Ectodermal cell (in vitro differentiated cells): Measurements from ENCODE around the gene NELFE. TPM values are rescaled to one million over a fixed set of nuclear protein-coding genes. Genes with fewer than 3 reads are reported as not detected.
"Not testable (repeated sequence)": the region's sequence is repeated elsewhere in the genome, so short reads cannot be mapped to it uniquely, and the experiment has no call there.

Experiments
- H3K27ac ChIP-seq: 2 replicates; pipeline ENCODE4 v1.7.0; 2013; ENCODE audit warnings: mild to moderate bottlenecking, low read depth, low read length; ENCODE audit not compliant: insufficient read depth, poor library complexity, severe bottlenecking
- H3K27me3 ChIP-seq: 2 replicates; pipeline ENCODE4 v1.7.0; 2013; ENCODE audit warnings: mild to moderate bottlenecking, low read length; ENCODE audit not compliant: insufficient read depth, control insufficient read depth, poor library complexity, severe bottlenecking
- H3K36me3 ChIP-seq: one replicate; pipeline ENCODE4 v1.7.0; 2013; ENCODE audit warnings: low read length; ENCODE audit not compliant: control insufficient read depth, insufficient read depth
- H3K4me1 ChIP-seq: one replicate; pipeline ENCODE4 v1.7.0; 2013; ENCODE audit warnings: low read length; ENCODE audit not compliant: control insufficient read depth, insufficient read depth
- H3K4me3 ChIP-seq: 2 replicates; pipeline ENCODE4 v1.7.0; 2013; ENCODE audit warnings: low read depth, low read length, control low read depth; ENCODE audit not compliant: insufficient read depth
- H3K9me3 ChIP-seq: 2 replicates; pipeline ENCODE4 v1.7.0; 2013; ENCODE audit warnings: mild to moderate bottlenecking, low read length, moderate library complexity; ENCODE audit not compliant: control insufficient read depth
- WGBS, 2 experiments: methylation state at CpG; one replicate each; pipeline ENCODE4 v1.1.7; 2013; ENCODE audit warnings: missing lambda C conversion rate in 2 of 2; 5-methylcytosine and 5-hydroxymethylcytosine counted together
- polyA plus RNA-seq, 4 experiments: library from polyadenylated mRNA; stranded (reverse); fragments of 50-300 nt; gene quantifications; one replicate each; pipeline ENCODE4 v1.2.3, GENCODE V29; 2013

The NELFE gene, protein sequence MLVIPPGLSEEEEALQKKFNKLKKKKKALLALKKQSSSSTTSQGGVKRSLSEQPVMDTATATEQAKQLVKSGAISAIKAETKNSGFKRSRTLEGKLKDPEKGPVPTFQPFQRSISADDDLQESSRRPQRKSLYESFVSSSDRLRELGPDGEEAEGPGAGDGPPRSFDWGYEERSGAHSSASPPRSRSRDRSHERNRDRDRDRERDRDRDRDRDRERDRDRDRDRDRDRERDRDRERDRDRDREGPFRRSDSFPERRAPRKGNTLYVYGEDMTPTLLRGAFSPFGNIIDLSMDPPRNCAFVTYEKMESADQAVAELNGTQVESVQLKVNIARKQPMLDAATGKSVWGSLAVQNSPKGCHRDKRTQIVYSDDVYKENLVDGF
- polyA plus RNA-seq (2013, experiment 1 of 4) = 81.4 TPM
- polyA plus RNA-seq (2013, experiment 2 of 4) = 93.8 TPM
- polyA plus RNA-seq (2013, experiment 3 of 4) = 84.1 TPM
- polyA plus RNA-seq (2013, experiment 4 of 4) = 90.3 TPM

DNA sequence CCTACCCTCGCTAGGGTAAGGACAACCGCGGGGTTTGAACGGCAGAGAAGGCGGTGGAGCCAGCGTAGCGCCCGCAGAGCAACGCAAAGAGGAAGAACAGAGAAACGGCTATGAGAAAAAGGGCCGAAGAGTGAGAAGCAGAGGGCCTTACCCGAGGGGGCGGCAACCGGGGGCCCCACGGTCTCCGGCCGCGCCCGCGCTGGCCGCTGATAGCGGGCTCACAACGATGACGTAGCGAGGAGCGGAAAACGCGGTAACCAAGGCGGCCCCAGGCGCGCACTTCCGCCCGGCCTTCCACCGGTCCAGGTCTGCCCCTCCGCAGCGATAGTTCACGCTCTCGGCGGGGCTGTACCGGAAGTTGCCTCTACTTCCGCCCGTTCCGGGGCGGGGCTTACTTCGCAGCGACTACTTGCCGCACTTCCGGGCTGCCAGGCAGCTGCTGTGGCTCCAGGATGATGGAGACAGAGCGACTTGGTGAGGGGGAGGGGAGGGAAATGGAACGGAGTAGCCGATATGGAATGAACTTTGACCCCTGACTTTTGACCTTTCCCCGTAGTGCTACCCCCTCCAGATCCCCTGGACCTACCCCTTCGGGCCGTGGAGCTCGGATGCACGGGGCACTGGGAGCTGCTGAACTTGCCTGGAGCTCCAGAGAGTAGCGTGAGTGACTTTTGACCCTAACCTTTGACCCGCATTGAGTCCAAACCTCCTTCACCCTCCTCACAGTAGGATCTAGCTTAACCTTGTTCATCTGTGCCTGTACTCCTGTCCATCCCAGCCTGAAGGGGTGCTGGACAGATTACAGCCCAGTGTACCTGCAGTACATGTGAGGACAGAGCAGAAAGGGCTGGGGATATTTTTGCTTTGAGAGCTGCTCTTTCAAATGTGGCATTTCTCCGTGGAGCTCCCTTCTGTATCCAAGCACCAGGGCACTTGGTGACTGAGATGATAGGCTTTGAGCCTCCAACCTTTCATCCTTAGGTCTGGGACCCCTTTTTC is at the start of gene NELFE, which contains the start of gene SKIC2:
Gene NELFE (minus strand): TSS at position 231 of the 999 bp plus-strand sequence. CDS start 525 bp downstream, outside the sequence.
Gene SKIC2 (plus strand): TSS at position 435 of the 999 bp plus-strand sequence. CDS start 18 bp downstream, at position 453.
- H3K27ac ChIP-seq = peak within 1 kb of the TSS; percentile 72
- H3K36me3 ChIP-seq = peaks cover 48% of the 10 kb centered on the region
- no peaks in the 10 kb centered on the region for H3K9me3 ChIP-seq
- WGBS, 2 experiments = 1% methylated on average over 59 of the region's 59 CpGs
- peak within 1 kb of the TSS; percentile 94 for H3K4me3 ChIP-seq
- H3K27me3 ChIP-seq = no peaks in the 10 kb centered on the region
- H3K4me1 ChIP-seq = peaks cover 11% of the 10 kb centered on the region

GRCh38 chr6:32008037-32008436 is 49.3 kb upstream of the NELFE start:
- H3K9me3 ChIP-seq, H3K27ac ChIP-seq, H3K27me3 ChIP-seq, H3K36me3 ChIP-seq, H3K4me3 ChIP-seq, H3K4me1 ChIP-seq: not testable (repeated sequence)
- no CpG with 5 or more reads among the region's 24 CpGs for WGBS, 2 experiments

- not testable (repeated sequence) for H3K9me3 ChIP-seq, H3K27me3 ChIP-seq, H3K4me1 ChIP-seq, H3K4me3 ChIP-seq, H3K36me3 ChIP-seq, H3K27ac ChIP-seq
- 90 to 95% methylated on average over 10 to 12 of the region's 12 CpGs for WGBS, 2 experiments
Observed at GRCh38 chr6:32007086-32007485, 48.3 kb upstream of the NELFE start.

DNA sequence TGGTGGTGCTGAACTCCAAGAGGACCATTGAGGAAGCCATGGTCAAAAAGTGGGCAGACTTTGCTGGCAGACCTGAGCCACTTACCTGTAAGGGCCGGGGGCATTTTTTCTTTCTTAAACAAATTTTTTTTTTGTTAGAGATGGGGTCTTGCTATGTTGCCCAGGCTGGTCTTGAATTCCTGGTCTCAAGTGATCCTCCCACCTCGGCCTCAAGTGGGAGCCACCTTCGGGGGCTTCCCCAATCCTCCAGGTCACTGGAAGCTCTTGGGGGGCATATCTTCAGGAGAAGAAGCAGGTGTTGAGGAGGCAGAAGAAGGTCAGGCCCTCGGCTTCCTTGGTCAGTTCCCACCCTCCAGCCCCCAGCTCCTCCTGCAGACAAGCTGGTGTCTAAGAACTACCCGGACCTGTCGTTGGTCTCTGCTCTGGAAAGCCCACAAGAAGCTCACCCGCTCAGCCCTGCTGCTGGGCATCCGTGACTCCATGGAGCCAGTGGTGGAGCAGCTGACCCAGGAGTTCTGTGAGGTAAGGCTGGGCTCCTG is 47.3 kb upstream of the NELFE start:
- H3K36me3 ChIP-seq, H3K4me3 ChIP-seq, H3K27me3 ChIP-seq, H3K9me3 ChIP-seq, H3K4me1 ChIP-seq, H3K27ac ChIP-seq: not testable (repeated sequence)
- 86 to 97% methylated on average over 5 to 6 of the region's 8 CpGs for WGBS, 2 experiments

DNA sequence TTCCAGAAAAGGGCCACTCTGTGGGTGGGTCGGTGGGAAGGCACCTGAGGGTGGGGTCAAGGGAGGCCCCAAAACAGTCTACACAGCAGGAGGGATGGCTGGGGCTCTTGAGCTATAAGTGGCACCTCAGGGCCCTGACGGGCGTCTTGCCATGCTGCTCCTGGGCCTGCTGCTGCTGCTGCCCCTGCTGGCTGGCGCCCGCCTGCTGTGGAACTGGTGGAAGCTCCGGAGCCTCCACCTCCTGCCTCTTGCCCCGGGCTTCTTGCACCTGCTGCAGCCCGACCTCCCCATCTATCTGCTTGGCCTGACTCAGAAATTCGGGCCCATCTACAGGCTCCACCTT is 46.7 kb upstream of the NELFE start:
- H3K4me1 ChIP-seq, H3K9me3 ChIP-seq, H3K4me3 ChIP-seq, H3K36me3 ChIP-seq, H3K27ac ChIP-seq, H3K27me3 ChIP-seq: not testable (repeated sequence)
- 92% methylated on average over 7 of the region's 9 CpGs for WGBS, 2 experiments

DNA sequence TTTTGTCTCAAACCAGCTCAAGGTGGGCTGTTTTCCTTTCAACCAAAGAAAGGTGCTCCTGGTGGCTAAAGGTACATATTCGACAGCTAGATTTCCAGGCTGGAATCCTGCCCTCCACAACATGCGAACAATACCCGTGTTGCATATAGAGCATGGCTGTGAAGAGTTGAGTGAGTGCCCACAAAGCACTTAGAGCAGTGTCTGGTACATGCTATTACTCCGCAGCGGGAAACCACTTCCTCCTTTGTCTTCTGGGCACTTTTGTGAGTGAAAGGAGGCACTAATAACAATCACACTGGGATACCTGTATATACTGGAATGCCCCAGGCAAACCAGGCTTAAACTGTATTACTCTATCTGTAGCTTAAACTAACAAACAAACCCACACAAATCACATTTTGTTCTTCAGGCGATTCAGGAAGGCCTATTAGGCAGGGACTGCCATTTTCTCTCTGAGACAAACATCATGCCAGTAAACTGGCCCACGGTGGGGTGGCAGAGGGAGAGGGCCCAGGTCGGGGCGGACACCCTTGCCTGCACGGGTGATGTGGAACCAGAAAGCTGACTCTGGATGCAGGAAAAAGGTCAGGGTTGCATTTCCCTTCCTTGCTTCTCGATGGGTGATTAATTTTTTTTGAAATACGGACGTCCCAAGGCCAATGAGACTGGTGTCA is 46.2 kb upstream of the NELFE start:
- not testable (repeated sequence) for H3K27ac ChIP-seq, H3K36me3 ChIP-seq, H3K27me3 ChIP-seq, H3K4me3 ChIP-seq, H3K4me1 ChIP-seq, H3K9me3 ChIP-seq
- WGBS, 2 experiments = 86 to 88% methylated on average over 8 of the region's 13 CpGs

DNA sequence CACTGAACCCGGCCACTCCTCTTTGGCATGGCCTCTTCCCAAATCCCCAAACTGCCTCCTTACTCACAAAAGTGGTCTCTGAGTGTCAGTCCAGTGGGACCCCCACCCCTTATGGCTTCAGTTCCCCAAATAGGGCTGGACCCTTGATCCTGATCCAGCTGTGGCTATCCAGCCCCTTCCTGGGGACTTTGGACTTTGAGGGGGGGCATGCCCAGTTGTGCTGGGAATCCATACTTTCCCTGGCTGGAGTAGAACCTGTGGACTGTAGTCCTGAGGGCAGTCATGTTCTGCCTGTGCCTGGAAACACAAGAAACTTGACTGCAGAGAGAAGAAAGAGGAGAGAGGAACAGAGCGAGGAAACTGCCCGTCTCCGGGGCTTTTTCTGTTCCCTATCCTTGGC is 45.6 kb upstream of the NELFE start:
- H3K27me3 ChIP-seq, H3K36me3 ChIP-seq, H3K4me3 ChIP-seq, H3K4me1 ChIP-seq, H3K27ac ChIP-seq, H3K9me3 ChIP-seq: not testable (repeated sequence)
- WGBS, 2 experiments = 94 to 96% methylated on average over 4 of the region's 4 CpGs

- H3K36me3 ChIP-seq, H3K9me3 ChIP-seq, H3K27ac ChIP-seq, H3K4me1 ChIP-seq, H3K4me3 ChIP-seq, H3K27me3 ChIP-seq: not testable (repeated sequence)
- WGBS, 2 experiments = no CpG with 5 or more reads among the region's 7 CpGs
Observed at GRCh38 chr6:32003301-32003700, 44.5 kb upstream of the NELFE start.

DNA sequence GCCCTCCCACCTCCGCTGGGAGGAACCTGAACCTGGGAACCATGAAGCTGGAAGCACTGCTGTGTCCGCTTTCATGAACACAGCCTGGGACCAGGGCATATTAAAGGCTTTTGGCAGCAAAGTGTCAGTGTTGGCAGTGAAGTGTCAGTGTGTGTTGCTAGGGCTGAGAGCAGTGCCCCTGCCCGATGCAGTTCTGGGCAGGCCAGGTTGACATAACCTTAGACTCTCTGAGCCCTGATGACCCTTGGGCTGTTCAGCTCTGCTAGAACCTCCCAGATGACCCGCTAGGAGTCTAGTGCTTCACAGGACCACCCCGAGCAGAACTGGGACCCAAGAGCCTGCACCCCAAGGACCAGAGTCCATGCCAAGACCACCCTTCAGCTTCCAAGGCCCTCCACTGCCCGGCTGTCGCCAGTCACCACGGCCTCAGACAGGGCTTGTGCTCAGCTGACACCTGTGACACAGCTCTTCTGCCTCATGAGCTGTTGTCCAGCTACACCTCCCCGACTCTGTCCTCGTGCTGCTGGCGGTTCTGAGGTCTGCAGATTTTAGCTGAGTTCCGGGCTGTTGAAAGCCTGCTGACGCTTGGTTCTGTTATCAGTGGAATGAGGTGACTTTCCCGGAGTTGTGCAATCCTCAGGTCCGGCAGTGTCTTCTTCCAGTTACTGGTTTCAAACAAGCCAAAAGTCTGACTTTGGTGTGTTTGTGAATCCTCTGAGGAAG is 43.9 kb upstream of the NELFE start:
- H3K9me3 ChIP-seq, H3K27ac ChIP-seq, H3K36me3 ChIP-seq, H3K4me3 ChIP-seq, H3K4me1 ChIP-seq, H3K27me3 ChIP-seq: not testable (repeated sequence)
- WGBS, 2 experiments = no CpG with 5 or more reads among the region's 15 CpGs
